Activated naive CD4-positive, alpha-beta T cell (primary cell): ENCODE data around the gene ENGASE.

Experiments used
- DNase-seq, 4 experiments: peaks; one replicate each; lab custom pipeline; 2025; lab: John Stamatoyannopoulos, UW

ENGASE gene

DNA sequence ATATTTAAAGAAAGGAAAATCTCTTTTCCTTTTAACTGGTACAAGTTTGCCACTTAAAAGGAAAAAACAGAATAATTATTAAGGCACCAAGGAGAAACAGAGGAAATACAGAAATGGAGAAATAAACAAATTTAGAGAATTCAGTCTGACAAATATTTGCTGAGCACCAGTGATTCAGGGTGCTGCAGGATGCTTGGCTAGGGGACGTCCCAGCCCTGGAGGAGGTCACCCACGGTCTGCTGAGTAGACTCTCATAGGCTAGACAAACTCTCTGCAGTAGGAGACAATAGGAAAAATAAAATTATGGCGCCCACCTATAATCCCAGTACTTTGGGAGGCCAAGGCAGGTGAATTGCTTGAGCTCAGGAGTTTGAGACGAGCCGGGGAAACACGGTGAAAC lies 34.7 kb upstream of the ENGASE start:
- no peak for DNase-seq

DNA sequence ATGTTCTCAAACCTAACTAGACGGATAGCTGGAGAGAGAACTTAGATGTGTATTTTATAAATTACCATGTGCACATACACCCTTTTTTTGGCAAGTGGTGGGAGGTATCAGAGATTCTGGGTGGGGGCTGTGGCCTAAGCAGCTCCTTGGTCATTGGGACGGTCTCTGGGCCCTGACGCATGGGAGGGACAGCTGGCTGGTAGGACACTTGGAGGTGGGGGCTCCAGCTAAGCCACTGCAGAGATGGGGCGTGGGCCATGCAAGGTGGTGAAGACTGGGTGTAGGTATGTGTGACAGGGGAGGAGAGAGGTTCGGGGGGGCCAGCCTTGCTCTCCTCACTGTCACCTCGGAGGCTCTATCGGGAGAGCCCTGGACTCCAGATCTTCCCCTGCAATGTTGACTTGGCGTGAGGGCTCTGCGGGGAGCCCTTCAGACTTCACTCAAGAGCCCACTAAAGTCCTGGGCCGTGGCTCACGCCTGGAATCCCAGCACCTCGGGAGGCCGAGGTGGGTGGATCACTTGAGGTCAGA lies 33.5 kb upstream of the ENGASE start:
- DNase-seq = no peak

DNA sequence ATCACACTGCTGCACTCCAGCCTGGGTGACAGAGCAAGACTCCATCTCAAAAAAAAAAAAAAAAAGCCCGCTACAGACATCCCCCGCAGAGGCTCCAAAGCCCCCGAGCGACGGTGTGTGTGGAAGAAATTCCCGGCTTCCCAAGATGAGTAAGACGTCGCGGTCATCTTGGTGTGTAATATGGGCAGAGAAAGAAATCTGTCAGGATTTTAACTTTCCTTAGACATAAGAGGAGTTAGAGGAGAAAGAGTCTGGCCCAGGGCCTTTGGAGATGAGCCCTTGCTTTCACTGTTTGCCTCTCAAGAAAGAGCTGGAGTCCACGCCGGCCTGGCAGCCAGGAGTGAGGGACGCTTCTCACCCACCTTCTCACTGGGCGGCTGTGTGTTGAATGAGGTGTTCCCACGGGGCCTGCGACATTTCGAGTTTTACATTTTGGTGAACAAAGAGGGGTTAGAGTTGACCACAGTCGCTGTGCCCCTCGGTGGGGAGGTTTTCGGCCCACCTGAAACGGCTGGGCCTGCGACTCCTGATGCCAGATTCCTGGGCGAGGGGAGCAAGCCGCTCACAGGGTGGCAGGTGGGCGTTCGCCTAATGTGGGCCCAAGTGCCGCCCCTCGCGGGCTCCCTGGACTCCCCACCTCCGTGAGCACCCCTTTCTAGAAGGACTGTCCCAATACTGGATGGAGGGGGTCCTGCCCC lies 32.8 kb upstream of the ENGASE start:
- no peak for DNase-seq

DNA sequence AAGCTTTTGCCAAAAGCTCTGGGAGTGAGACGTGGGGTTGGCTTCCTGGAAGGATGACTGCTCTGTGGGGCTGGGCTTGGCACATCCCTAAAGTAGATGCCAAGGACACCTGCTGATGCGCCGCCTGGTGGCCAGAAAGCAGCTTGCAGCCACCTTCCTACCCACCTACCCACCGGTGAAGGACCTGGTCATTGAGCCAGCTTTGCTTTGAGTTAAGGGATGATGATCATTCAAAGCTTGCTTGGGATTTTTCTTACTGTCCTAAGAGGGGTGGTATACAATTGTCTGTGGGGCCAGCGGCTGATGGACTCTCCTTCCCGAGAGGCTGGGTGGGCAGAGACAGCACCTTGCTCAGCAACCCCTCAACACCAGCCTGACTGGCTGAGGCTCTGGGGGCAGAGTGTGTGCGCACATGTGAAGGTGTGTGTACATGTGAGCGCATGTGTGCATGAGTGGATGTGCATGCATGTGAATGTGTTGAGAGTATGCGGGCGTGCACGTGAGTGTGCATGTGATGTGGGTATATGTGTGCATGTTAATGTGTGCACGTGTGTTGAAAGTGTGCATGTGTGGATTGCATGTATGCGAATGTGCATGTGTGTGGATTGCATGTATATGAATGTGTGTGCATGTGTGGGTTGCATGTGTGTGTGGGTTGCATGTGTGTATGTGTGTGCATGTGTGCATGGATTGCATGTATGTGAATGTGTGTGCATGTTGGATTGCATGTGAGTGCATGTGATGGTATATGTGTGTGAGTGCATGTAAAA lies 32.0 kb upstream of the ENGASE start:
- peak; percentile 18 to 70 (median 56) for DNase-seq

DNA sequence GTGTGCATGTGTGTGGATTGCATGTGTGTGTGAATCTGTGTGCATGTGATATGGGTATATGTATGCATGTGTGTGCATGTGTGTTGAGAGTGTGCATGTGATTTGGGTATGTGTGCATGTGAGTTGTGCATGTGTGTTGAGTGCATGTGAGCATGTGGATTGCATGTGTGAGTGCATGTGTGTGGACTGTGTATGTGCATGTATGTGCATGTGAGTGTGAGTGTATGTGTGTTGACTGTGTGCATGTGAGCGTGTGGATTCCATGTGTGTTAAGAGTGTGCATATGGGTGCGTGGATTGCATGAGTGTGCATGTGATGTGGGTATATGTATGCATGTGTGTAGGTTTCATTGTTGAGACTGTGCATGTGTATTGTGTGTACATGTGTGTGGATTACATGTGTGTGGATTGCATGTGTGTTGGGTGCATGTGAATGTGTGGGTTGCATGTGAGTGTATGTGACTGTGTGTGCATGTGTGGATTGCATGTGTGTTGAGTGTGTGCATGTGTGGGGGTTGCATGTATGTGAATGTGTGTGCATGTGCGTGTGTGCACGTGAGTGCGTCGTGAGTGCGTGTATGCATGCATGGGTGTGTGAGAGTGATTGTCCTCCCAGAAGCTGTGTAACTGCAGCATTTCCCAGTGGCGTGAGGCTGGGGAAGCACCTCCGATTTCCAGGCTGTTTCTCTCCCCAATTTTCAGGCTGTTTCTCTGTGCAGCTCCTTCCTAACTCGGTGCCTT lies 31.3 kb upstream of the ENGASE start:
- DNase-seq = no peak

DNA sequence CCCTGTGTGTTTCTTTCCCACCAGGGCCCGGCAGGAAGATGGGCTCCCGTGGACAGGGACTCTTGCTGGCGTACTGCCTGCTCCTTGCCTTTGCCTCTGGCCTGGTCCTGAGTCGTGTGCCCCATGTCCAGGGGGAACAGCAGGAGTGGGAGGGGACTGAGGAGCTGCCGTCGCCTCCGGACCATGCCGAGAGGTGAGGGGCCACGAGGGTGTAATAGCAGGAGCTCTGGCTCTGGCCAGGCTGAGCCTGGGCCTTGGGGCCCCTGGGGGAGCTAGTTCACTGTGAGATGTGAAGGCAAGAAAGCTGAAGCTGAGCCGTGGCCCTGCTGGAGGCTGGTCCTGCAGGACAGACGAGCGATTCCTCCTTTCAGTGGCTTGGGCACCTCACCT lies 30.7 kb upstream of the ENGASE start:
- DNase-seq = no peak

DNA sequence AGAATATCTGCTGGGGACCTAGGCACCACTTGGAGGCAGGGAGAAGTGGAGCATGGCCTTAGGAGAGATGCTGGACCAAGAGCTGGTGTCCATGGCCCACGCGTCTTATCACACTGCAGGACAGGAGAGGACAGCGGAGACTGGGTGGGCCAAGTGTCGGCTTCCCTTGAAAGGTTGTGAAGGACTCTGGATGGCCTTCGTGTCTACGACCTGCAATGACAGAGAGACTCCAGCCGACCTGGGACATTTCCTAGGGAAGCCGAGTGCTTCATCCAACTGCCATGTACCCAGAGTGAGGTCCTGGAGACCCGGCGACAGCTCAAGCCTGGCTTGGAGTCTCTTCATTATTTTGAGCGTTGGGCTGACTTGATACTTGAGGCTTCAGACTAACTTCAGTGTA lies 30.2 kb upstream of the ENGASE start:
- no peak for DNase-seq

DNA sequence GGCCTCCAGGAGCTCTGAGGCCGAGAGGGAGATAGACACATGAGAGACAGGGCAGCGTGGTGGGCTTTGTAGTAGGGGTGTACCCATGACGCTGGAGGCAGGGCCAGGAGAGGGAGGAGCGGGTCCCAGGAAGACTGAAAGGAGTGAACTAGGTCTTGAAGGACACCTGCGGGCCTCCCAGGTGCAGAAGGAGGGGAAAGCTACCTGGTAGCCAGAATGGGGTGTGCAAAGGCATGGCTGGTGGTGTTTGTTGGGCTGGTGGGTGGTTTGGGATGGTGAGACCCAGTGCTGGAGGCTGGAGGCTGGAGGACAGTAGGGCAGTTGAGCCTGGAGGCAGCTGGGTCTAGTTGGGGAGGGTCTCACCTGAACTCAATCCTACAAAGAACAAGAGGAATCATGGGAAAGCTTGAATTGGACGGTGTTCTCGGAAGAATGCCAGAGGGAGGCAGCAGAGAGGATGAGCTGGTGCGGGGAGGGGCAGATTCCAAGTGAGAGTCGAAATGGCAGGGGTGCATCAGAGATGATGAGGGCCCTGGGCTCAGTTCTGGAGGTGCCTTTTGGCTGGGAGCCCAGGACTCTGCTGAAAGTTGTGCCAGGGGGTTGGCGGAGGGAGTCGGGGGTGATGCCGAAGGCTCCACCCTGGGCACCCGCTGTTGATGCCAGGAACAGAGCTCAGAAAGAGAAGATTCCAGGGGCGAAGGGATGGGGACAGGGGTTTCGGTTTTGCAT lies 29.5 kb upstream of the ENGASE start:
- no peak for DNase-seq

DNA sequence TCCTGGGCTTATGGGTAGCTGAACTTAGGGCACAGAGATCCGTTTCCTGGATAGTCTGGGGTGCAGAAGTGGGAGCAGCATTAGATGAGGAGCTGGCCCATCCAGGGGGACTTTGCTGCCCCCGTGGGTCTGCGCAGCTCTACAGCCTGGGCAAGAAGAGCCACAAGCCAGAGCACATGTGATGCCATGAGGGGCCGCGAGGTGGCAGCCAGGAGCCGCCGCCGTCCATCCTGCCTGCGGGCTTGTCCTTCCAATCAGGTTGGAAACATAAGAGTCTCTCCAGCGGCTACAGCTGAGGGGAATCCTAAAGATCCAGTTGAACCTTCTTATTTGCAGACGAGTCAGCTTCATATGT lies 28.8 kb upstream of the ENGASE start:
- peak; percentile 6 to 60 (median 38) for DNase-seq

DNA sequence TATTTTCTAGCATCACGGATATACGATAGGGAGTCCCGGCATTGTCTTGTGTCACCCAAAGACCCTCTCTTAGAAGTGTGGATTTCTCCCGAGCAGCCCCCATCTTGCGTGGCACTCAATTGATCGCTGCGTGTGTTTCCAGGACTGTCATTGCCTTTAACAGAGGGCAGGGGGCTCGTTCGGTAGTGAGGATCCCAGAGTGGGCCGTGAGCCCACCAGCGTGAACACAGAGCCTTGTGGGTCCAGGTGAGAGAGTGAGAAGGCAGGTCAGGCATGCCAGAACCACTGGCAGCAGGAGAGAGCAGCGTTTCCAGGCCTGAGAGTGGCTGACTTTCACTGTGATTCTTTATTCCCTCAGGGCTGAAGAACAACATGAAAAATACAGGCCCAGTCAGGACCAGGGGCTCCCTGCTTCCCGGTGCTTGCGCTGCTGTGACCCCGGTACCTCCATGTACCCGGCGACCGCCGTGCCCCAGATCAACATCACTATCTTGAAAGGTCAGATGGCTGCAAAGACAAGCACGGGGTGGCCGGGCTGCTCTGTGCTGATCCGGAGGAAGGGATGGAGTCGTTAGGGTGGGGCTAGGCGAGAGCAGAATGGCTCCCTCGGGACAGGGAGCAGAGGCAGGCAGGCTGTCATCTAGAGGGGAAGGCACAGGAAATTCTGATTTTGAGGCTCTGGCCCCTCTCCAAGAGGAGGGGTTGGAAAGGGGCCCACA lies 28.3 kb upstream of the ENGASE start:
- no peak for DNase-seq

DNA sequence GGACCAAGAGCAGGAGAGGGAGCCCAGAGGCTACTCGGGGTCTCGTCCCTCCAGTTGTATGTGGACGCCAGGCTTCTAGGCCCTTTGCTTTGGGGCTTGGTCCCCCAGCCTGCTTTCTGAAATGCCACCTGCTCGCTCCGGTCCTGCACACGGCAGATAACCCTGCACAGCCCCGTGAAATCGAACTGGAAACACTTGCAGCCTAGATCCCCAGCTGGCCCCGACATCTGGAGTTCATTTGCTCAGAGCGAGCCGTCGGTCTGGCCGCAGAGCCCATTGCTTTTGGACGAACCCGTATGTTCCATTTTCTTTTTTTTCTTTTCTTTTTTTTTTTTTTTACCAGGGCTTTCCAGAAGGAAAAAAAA lies 27.7 kb upstream of the ENGASE start:
- DNase-seq = no peak

DNA sequence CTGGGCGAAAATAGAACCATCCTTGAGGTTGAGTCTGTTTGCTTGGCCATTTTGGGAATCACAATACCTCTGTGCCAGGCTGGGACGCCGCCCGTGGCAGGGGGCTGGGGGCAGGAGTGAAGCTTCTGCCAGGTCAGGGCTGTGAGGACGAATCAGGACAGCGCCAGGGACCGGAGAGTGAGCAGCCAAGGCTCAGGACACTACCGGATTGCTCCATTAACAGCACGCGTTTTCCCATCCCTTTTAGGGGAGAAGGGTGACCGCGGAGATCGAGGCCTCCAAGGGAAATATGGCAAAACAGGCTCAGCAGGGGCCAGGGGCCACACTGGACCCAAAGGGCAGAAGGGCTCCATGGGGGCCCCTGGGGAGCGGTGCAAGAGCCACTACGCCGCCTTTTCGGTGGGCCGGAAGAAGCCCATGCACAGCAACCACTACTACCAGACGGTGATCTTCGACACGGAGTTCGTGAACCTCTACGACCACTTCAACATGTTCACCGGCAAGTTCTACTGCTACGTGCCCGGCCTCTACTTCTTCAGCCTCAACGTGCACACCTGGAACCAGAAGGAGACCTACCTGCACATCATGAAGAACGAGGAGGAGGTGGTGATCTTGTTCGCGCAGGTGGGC lies 27.2 kb upstream of the ENGASE start:
- no peak for DNase-seq

DNA sequence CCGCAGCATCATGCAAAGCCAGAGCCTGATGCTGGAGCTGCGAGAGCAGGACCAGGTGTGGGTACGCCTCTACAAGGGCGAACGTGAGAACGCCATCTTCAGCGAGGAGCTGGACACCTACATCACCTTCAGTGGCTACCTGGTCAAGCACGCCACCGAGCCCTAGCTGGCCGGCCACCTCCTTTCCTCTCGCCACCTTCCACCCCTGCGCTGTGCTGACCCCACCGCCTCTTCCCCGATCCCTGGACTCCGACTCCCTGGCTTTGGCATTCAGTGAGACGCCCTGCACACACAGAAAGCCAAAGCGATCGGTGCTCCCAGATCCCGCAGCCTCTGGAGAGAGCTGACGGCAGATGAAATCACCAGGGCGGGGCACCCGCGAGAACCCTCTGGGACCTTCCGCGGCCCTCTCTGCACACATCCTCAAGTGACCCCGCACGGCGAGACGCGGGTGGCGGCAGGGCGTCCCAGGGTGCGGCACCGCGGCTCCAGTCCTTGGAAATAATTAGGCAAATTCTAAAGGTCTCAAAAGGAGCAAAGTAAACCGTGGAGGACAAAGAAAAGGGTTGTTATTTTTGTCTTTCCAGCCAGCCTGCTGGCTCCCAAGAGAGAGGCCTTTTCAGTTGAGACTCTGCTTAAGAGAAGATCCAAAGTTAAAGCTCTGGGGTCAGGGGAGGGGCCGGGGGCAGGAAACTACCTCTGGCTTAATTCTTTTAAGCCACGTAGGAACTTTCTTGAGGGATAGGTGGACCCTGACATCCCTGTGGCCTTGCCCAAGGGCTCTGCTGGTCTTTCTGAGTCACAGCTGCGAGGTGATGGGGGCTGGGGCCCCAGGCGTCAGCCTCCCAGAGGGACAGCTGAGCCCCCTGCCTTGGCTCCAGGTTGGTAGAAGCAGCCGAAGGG lies 26.4 kb upstream of the ENGASE start:
- DNase-seq = no peak

DNA sequence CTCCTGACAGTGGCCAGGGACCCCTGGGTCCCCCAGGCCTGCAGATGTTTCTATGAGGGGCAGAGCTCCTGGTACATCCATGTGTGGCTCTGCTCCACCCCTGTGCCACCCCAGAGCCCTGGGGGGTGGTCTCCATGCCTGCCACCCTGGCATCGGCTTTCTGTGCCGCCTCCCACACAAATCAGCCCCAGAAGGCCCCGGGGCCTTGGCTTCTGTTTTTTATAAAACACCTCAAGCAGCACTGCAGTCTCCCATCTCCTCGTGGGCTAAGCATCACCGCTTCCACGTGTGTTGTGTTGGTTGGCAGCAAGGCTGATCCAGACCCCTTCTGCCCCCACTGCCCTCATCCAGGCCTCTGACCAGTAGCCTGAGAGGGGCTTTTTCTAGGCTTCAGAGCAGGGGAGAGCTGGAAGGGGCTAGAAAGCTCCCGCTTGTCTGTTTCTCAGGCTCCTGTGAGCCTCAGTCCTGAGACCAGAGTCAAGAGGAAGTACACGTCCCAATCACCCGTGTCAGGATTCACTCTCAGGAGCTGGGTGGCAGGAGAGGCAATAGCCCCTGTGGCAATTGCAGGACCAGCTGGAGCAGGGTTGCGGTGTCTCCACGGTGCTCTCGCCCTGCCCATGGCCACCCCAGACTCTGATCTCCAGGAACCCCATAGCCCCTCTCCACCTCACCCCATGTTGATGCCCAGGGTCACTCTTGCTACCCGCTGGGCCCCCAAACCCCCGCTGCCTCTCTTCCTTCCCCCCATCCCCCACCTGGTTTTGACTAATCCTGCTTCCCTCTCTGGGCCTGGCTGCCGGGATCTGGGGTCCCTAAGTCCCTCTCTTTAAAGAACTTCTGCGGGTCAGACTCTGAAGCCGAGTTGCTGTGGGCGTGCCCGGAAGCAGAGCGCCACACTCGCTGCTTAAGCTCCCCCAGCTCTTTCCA lies 25.5 kb upstream of the ENGASE start:
- DNase-seq = no peak

DNA sequence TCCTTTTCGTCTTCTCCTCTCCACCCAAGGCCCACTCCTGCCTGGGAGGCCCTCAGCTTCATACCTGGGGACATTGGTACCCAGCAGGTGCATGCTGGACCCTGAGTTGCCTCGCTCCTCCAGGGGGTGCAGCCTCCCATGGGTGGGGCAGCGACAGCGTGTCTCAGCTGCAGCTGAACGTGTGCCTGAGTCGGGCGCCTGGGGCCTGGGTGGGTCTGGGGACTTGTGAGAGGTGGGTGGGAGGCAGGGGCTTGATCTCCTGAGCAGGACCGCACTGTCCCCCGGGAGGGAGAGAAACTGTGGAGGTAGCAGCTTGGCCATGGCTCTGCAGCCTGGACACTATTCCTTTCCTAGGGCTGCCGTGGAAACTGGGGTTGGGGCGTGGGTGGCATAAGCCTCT lies 24.8 kb upstream of the ENGASE start:
- no peak for DNase-seq

DNA sequence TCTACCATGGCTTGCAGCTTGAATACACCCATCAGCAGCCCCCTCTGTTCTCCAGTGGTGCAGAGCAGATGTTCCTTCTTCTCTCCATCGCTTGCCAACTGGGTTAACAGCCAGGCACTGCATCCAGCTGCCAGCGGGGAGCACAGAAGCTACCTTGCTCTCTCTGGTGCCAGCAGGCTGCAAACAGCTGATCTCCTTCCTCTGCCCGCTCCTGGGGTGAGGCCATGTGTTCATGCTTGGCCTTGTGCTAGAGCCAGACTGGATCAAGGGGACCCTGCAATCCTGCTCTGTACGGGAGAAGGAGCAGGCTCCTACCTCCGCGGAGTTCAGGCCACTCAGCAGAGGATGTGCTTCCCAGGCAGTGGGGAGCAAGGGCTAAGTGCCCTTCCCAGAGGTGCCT lies 24.1 kb upstream of the ENGASE start:
- no peak for DNase-seq

DNA sequence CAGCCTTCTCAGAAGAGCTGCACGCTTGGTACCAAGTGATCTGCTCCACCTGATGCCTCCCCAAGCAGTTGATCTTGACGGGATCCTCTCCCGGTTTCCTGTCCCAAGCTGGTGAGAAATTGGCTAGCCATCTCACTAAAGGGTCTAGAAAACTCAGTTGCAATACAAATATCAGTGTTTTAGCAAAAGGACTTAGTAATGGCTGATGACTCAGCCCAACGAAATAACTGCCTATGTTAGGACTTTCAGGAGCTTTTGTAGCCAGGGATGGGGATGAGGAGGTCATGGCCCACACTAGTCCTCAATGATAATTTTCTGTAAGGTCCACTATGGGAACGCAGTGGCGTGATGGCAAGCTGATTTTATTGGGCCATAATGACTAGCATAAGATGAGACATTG lies 23.3 kb upstream of the ENGASE start:
- DNase-seq = no peak

DNA sequence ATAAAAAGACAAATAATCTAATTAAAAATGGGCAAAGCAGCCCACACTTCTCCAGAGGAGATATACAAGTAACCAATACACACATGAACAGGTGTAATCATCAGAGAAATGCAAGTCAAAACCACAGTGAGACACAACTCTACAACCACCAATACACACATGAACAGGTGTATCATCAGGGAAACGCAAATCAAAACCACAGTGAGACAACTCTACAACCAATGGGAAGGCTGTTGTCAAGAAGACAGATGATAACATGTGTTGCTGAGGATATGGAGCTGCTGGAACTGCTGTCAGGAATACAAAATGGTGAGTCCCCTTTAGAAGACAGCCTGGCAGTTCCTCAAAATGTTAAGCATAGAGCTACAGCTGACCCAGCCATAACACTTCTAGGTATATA lies 22.5 kb upstream of the ENGASE start:
- no peak for DNase-seq
